Transverse colon (tissue), 4 donors: Measurements from ENCODE around the gene LSM14B. TPM values are rescaled to one million over a fixed set of nuclear protein-coding genes. Genes with fewer than 3 reads are reported as not detected.

Source experiments
- DNase-seq: peaks from one replicate; pipeline ENCODE4 v3.0.0-alpha.2; 2019
- H3K27ac ChIP-seq, 4 donors: fragments of 200-600 bp; sonication (generic); 2 replicates each; pipeline ENCODE4 v1.5.1; 2016 to 2018; ENCODE audit warnings: inconsistent platforms in 4 of 4
- H3K27me3 ChIP-seq: fragments of 200-600 bp; sonication (generic); 2 replicates; pipeline ENCODE4 v1.5.1; 2017; ENCODE audit warnings: inconsistent platforms
- H3K36me3 ChIP-seq, 4 donors: fragments of 200-600 bp; sonication (generic); 2 replicates each; pipeline ENCODE4 v1.5.1; 2017 to 2019; ENCODE audit warnings: inconsistent platforms in 4 of 4
- H3K4me1 ChIP-seq, 4 donors: fragments of 200-600 bp; sonication (generic); 2 replicates each; pipeline ENCODE4 v1.5.1; 2017 to 2020; ENCODE audit warnings: inconsistent platforms in 4 of 4
- H3K4me3 ChIP-seq, 4 donors: fragments of 200-600 bp; sonication (generic); 1 replicate in 1 of 4; 2 replicates in 3 of 4; pipeline versions ENCODE4 v1.5.1 to v1.6.1; 2017 to 2019; ENCODE audit warnings: inconsistent platforms in 4 of 4
- H3K9me3 ChIP-seq, 2 donors: fragments of 200-600 bp; sonication (generic); 2 replicates each; pipeline ENCODE4 v1.5.1; 2017 to 2019; ENCODE audit warnings: inconsistent platforms in 2 of 2
- CTCF ChIP-seq, 5 experiments: fragments of 200-600 bp in 3 of 5; fragments of 450-650 bp in 2 of 5; sonication (generic) in 3 of 5; IDR thresholded peaks; 1 replicate in 2 of 5; 2 replicates in 3 of 5; pipeline ENCODE4 v1.5.1; 2016 to 2017; ENCODE audit warnings: antibody characterized with exemption in 5 of 5, inconsistent platforms in 3 of 5, mild to moderate bottlenecking in 2 of 5, moderate library complexity in 1 of 5
- EP300 ChIP-seq: sonication (generic); formaldehyde crosslinking; IDR thresholded peaks from one replicate; pipeline ENCODE4 v1.6.1; 2017; ENCODE audit warnings: antibody characterized with exemption, low read depth
- POLR2A ChIP-seq: fragments of 450-650 bp; IDR thresholded peaks from one replicate; pipeline ENCODE4 v1.6.1; 2016; ENCODE audit warnings: antibody characterized with exemption, mild to moderate bottlenecking, moderate library complexity
- POLR2AphosphoS5 ChIP-seq, 3 donors: sonication (generic); formaldehyde crosslinking; IDR thresholded peaks; one replicate each; pipeline ENCODE4 v1.6.1; 2016; ENCODE audit warnings: antibody characterized with exemption in 3 of 3
- WGBS, 2 donors: methylation state at CpG; one replicate each; pipeline ENCODE4 v1.1.5; 2018; ENCODE audit warnings: low coverage in 1 of 2; 5-methylcytosine and 5-hydroxymethylcytosine counted together
- in situ Hi-C, 4 donors: fragments of 200-750 bp; cut with MboI; loops; one replicate each; pipeline versions ENCODE4 v1.15.0 to v1.15.1; 2017; ENCODE audit warnings: low sequenced_read_pairs in 3 of 4, low pct_ligation_motif_present in 1 of 4, low pct_unique_long_range_greater_than_20kb in 1 of 4
- intact Hi-C: fragments of 100-400 bp; cut with DNase I; formaldehyde crosslinking; loops from one replicate; pipeline ENCODE4 v1.15.1; 2023; ENCODE audit warnings: low total_unique reads
- total RNA-seq, 4 donors: library from RNA; depleted of rRNA; stranded (reverse); fragments of >200 nt; gene quantifications; one replicate each; pipeline ENCODE4 v1.1.0, GENCODE V29; 2016

The LSM14B gene
- total RNA-seq, 4 donors from 2014 or later, result 22.1 to 45.3 (median 35.6) TPM

- 88 to 94% methylated on average over 5 to 6 of the region's 6 CpGs for WGBS, 2 donors
- in situ Hi-C loops, result loop anchor here in 2 of 4 donors (10.0 kb wide), 1 partner anchor 64 kb away; the partner anchor contains the start of gene TAF4 (in 2 of the 2)
- Histone ChIP-seq H3K27ac (no peak overlapping the region), H3K9me3 (no peaks in the 10 kb centered on the region), H3K27me3 (no peaks in the 10 kb centered on the region), H3K4me1 (peaks cover 4 to 10% (median 8%) of the 10 kb centered on the region in 4 donors), H3K4me3 (no peak overlapping the region), H3K36me3 (peaks cover 0 to 69% (median 21%) of the 10 kb centered on the region in 4 donors)
- no peak for DNase-seq
- TF ChIP-seq POLR2A (no peak), EP300 (no peak), CTCF (IDR thresholded peaks at IDR 0.05) (no peak), POLR2AphosphoS5 (IDR thresholded peaks at IDR 0.05) (no peak)
- intact Hi-C loops, result no loop called here
Measured at GRCh38 chr20:62128502-62128901, 6.2 kb downstream of the LSM14B start.

GRCh38 chr20:62129731-62130531 lies 7.7 kb downstream of the LSM14B start:
- H3K9me3 ChIP-seq, result no peaks in the 10 kb centered on the region
- DNase-seq, result no peak
- no peak overlapping the region for H3K4me3 ChIP-seq
- H3K36me3 ChIP-seq, result peaks cover 0 to 73% (median 21%) of the 10 kb centered on the region in 4 donors
- peaks cover 0 to 5% (median 0%) of the 10 kb centered on the region in 4 donors for H3K4me1 ChIP-seq
- no peak overlapping the region for H3K27ac ChIP-seq
- no peaks in the 10 kb centered on the region for H3K27me3 ChIP-seq
- WGBS, 2 donors, result 80 to 88% methylated on average over 7 to 20 of the region's 20 CpGs
- in situ Hi-C loops (loop anchor here in 2 of 4 donors (10.0 kb wide), 1 partner anchor 65 kb away; the partner anchor contains the start of gene TAF4 (in 2 of the 2)), intact Hi-C loops (no loop called here)
- no peak for TF ChIP-seq EP300
- no peak for TF ChIP-seq CTCF (IDR thresholded peaks at IDR 0.05)
- no peak for TF ChIP-seq POLR2AphosphoS5 (IDR thresholded peaks at IDR 0.05)
- no peak for TF ChIP-seq POLR2A

GRCh38 chr20:62131560-62132320 lies 9.5 kb downstream of the LSM14B start:
- H3K9me3 ChIP-seq, result no peaks in the 10 kb centered on the region
- no peak overlapping the region for H3K27ac ChIP-seq
- DNase-seq, result no peak
- TF ChIP-seq POLR2A, result no peak
- TF ChIP-seq EP300, result no peak
- no peak for TF ChIP-seq POLR2AphosphoS5 (IDR thresholded peaks at IDR 0.05)
- TF ChIP-seq CTCF (IDR thresholded peaks at IDR 0.05), result no peak
- H3K36me3 ChIP-seq, result peaks cover 0 to 68% (median 25%) of the 10 kb centered on the region in 4 donors
- no peaks in the 10 kb centered on the region for H3K27me3 ChIP-seq
- 91% methylated on average over 25 of the region's 25 CpGs; no CpG with 5 or more reads in 1 of the 2 donors for WGBS, 2 donors
- no peak overlapping the region for H3K4me3 ChIP-seq
- H3K4me1 ChIP-seq, result peaks cover 0 to 7% (median 0%) of the 10 kb centered on the region in 4 donors
- intact Hi-C loops, result no loop called here
- in situ Hi-C loops, result no loop called here

GRCh38 chr20:62132421-62132820 lies 10.1 kb downstream of the LSM14B start:
- Histone ChIP-seq H3K36me3 (peaks cover 0 to 67% (median 24%) of the 10 kb centered on the region in 4 donors), H3K27ac (peak overlapping the region in 2 of 4 donors; percentile 17 to 42), H3K9me3 (no peaks in the 10 kb centered on the region), H3K27me3 (no peaks in the 10 kb centered on the region), H3K4me3 (no peak overlapping the region), H3K4me1 (peaks cover 0 to 7% (median 0%) of the 10 kb centered on the region in 4 donors)
- intact Hi-C loops (no loop called here), in situ Hi-C loops (no loop called here)
- no peak for DNase-seq
- WGBS, 2 donors, result 80% methylated on average over 7 of the region's 7 CpGs; no CpG with 5 or more reads in 1 of the 2 donors
- TF ChIP-seq CTCF (IDR thresholded peaks at IDR 0.05), result no peak
- TF ChIP-seq POLR2AphosphoS5 (IDR thresholded peaks at IDR 0.05), result no peak
- TF ChIP-seq EP300, result no peak
- no peak for TF ChIP-seq POLR2A
